Measurements from ENCODE around the gene IREB2.

IREB2 gene

GRCh38 chr15:78448441-78449219 is 10.6 kb downstream of the IREB2 start:
- TF ChIP-seq GABPA (IDR thresholded peaks at IDR 0.05; ENCODE audit: low read depth) (no peak), POLR2AphosphoS5 (IDR thresholded peaks at IDR 0.05; ENCODE audit: low read depth) (no peak), REST (IDR thresholded peaks at IDR 0.05; ENCODE audit: insufficient replicate concordance, low read depth) (no peak), SPI1 (IDR thresholded peaks at IDR 0.05; ENCODE audit: borderline replicate concordance, low read depth) (no peak)
- TF ChIP-seq, protein P1, sequence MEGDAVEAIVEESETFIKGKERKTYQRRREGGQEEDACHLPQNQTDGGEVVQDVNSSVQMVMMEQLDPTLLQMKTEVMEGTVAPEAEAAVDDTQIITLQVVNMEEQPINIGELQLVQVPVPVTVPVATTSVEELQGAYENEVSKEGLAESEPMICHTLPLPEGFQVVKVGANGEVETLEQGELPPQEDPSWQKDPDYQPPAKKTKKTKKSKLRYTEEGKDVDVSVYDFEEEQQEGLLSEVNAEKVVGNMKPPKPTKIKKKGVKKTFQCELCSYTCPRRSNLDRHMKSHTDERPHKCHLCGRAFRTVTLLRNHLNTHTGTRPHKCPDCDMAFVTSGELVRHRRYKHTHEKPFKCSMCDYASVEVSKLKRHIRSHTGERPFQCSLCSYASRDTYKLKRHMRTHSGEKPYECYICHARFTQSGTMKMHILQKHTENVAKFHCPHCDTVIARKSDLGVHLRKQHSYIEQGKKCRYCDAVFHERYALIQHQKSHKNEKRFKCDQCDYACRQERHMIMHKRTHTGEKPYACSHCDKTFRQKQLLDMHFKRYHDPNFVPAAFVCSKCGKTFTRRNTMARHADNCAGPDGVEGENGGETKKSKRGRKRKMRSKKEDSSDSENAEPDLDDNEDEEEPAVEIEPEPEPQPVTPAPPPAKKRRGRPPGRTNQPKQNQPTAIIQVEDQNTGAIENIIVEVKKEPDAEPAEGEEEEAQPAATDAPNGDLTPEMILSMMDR (IDR thresholded peaks at IDR 0.05; ENCODE audit: insufficient read depth, low read length), result no peak
- Histone ChIP-seq H3K27me3 (ENCODE audit: insufficient read depth, poor library complexity, severe bottlenecking) (no peaks in the 10 kb centered on the region), H3K4me3 (replicated peaks; ENCODE audit: insufficient read depth, low read length) (no peak overlapping the region), H3K27ac (replicated peaks) (no peak overlapping the region)
- DNase-seq (ENCODE audit: low read depth in 1 of 2, low spot score in 1 of 2), result no peak

GRCh38 chr15:78449220-78449999 is 11.4 kb downstream of the IREB2 start:
- Histone ChIP-seq H3K27me3 (ENCODE audit: insufficient read depth, poor library complexity, severe bottlenecking) (no peaks in the 10 kb centered on the region), H3K4me3 (replicated peaks; ENCODE audit: insufficient read depth, low read length) (no peak overlapping the region), H3K27ac (replicated peaks) (no peak overlapping the region)
- DNase-seq (ENCODE audit: low read depth in 1 of 2, low spot score in 1 of 2), result no peak
- TF ChIP-seq REST (IDR thresholded peaks at IDR 0.05; ENCODE audit: insufficient replicate concordance, low read depth) (no peak), SPI1 (IDR thresholded peaks at IDR 0.05; ENCODE audit: borderline replicate concordance, low read depth) (no peak), POLR2AphosphoS5 (IDR thresholded peaks at IDR 0.05; ENCODE audit: low read depth) (no peak), GABPA (IDR thresholded peaks at IDR 0.05; ENCODE audit: low read depth) (no peak)
- TF ChIP-seq, protein P1 (IDR thresholded peaks at IDR 0.05; ENCODE audit: insufficient read depth, low read length), result no peak

DNA sequence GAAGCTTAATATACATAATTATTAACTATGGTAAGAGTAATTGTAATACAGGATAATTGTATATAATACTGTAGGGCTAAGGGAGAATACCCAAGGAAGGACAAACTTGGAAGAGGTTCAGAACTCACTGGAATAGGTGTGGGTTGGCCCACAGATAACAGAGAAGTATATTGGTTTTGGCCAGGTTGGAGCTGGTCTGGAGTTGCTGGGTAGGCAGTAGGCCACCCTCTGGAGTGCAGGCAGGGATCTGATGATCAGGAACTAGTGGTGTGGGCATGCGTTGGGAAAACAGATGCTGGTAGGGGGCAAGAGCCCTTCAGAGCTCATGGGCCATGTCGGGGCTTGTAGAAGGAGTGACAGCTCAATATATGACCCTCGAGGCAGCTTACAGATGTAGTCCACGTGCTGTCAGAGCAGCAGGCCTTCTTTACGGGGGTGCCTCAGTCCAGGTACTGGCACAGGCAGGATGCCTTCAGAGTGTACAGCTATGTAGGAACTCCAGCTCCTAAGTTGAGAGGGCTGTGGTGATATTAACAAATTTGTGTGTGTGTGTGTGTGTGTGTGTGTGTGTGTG is 12.4 kb downstream of the IREB2 start:
- no peaks in the 10 kb centered on the region for H3K27me3 ChIP-seq (ENCODE audit: insufficient read depth, poor library complexity, severe bottlenecking)
- no peak overlapping the region for H3K4me3 ChIP-seq (replicated peaks; ENCODE audit: insufficient read depth, low read length)
- TF ChIP-seq REST (IDR thresholded peaks at IDR 0.05; ENCODE audit: insufficient replicate concordance, low read depth) (no peak), SPI1 (IDR thresholded peaks at IDR 0.05; ENCODE audit: borderline replicate concordance, low read depth) (no peak), GABPA (IDR thresholded peaks at IDR 0.05; ENCODE audit: low read depth) (no peak), POLR2AphosphoS5 (IDR thresholded peaks at IDR 0.05; ENCODE audit: low read depth) (no peak)
- TF ChIP-seq, protein P1 (IDR thresholded peaks at IDR 0.05; ENCODE audit: insufficient read depth, low read length), result no peak
- no peak overlapping the region for H3K27ac ChIP-seq (replicated peaks)
- no peak for DNase-seq (ENCODE audit: low read depth in 1 of 2, low spot score in 1 of 2)
